GM12801 (cell line): ENCODE measurements around the gene LMCD1.

ENCODE experiments used
- TF ChIP-seq, protein P1 (sequence below): IDR thresholded peaks from one replicate; pipeline ENCODE4 v1.5.1; 2011; ENCODE audit warnings: control low read depth; ENCODE audit not compliant: insufficient read length; ENCODE audit errors: extremely low read depth

The LMCD1 gene

DNA sequence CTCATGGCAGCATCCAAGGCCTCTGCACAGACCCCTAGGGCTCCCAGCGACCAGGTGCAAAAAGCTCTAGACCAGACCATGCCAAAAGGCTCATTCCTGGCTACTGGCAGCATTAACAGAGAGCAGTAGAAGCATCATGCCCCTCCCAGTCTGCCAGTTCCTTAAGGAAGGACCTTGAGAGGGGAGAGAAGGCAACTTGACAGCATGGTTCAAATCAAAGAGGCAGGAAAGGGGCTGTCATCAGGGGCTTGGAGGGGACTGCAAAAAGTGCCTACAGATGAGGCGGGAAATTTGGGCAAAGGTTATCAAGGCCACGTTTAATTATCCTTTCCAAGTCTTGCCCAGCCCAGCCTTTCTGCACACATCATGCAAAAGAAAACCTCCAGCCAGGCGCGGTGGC lies 78.3 kb downstream of the LMCD1 start:
- TF ChIP-seq, protein P1, sequence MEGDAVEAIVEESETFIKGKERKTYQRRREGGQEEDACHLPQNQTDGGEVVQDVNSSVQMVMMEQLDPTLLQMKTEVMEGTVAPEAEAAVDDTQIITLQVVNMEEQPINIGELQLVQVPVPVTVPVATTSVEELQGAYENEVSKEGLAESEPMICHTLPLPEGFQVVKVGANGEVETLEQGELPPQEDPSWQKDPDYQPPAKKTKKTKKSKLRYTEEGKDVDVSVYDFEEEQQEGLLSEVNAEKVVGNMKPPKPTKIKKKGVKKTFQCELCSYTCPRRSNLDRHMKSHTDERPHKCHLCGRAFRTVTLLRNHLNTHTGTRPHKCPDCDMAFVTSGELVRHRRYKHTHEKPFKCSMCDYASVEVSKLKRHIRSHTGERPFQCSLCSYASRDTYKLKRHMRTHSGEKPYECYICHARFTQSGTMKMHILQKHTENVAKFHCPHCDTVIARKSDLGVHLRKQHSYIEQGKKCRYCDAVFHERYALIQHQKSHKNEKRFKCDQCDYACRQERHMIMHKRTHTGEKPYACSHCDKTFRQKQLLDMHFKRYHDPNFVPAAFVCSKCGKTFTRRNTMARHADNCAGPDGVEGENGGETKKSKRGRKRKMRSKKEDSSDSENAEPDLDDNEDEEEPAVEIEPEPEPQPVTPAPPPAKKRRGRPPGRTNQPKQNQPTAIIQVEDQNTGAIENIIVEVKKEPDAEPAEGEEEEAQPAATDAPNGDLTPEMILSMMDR, result no peak

DNA sequence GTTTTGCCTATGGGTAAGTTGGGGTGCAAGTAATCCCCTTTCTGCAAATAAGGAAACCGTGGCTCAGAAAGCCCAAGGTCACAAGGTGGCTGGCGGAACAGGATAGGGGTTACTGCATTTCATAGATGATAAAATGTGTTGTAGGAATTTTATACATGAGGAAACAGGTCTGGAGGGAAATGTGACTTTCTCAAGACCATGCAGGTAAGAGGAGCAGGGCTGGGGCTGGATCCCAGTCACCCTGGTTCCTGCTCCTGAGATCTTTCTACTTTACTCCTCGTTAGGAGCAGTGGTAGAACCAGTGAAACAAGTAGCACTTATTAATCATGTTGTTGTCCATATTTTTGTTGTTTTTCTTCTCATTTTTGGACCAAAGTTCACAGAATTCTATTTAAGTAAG lies 79.8 kb downstream of the LMCD1 start:
- TF ChIP-seq, protein P1, result no peak

DNA sequence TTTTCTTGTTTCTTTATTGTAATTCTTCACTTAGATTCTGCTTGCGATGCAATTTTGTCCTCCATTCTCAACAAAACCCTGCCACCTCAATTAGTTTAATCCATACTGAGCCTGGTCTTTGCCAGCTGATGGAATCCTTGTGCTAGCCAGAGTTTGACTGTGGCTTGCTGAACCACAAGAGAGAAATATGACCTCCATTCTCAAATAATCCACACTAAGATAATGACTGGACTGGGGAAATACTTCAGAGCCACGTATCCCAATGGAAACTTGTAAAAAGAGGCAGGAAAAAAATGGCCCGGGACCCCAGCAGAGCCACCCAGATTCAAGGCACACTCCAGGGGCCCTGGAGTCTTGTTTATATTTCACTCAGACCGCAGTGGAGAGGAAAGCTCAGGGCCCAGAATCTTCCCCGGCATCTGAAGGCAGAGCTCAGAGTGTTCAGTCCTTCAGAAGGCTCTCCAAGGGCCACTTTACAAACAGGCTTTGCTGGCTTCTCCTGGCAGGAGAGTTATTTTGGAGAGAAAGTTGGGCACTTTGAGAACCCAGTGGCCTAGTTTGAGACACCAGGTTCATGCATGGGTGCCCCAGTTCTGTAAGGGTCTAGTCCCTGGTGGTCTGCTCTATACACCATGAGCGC lies 80.3 kb downstream of the LMCD1 start:
- TF ChIP-seq, protein P1, result no peak

DNA sequence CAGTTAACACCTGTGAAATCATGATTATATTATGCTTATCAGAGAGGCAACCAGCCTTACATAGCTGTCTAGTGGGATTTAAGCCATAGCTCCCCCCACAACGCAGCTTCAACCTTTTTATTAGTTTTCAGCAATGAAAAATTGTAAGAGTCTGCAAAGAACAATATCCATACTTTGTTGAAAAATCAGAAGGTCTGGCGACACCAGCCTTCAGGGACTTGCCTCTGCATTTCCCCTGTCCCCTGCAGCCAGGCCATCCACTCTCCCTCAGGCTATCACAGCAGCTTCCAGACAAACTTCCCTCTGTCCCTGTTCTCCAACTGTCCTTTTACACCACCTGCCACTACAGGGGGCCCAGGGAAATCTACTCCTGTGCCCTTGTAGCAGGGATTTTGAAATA lies 83.0 kb downstream of the LMCD1 start:
- TF ChIP-seq, protein P1, result no peak

DNA sequence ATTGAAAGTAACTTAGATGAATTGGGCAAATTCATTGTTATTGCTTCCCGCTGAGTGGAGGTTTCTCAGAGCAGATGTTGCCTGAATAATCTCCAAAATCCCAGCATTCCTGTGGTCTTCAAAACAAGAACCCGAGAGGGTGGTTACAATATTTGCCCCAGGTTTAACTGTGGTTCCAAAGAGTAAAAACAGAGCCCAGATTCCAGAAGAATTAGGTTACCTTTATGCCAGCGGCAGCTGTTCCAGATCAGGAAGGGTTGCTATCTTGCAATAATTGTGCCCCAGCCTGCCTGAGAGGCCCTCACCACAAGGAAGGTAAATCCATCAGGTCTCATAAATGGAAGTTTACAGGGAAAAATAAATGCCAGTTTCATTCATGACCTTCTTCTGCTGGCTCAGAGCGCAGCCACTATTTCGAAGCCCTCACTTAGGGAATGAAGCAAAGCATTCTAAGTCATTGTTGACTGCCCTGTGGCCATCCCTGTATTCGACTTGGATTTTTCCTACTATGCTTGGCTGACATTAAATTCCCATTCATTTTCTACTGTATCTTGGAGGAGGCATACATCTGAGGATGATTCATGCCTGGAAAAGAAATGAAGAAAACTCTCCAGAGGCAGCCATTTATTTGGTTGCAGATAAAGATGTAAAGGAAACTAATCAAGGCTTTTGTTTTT lies 88.4 kb downstream of the LMCD1 start:
- TF ChIP-seq, protein P1, result no peak

DNA sequence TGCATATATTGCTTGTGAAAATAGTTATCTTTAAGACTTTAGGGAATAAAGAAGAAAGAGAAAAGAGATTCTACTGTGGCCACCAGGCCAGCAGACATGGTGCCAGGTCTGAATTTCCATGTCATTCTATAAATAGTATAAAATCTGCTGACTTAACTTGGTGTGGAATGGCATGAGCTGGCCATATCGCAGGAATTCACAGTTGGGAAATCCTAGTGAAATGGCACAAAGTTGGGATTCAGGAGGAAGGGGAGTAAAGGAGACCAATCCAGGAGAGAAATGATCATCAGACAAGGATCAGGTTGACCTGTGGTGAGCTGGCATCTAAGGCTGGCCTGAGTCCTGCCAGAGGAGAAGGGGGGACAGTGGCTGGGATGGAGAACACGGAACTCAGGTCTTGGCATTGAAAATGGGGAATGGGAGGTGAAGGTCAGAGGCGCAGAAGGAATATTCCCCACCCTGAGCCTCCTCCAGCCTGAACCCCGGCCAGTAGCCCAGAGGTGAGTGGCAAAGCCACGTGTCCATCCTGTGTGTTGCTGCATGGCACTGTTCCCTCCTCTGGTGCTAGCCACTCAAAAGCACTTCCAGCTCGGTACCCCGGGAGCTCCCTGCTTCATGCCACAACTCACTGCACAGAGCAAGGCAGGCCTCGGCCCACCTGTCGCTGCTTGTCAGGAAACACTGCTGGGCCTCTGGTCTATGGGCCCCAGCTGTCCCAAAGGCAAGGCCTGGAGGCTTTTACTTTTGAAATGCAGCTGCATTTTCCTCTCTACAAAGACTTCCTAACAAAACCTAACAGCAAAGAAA lies 91.6 kb downstream of the LMCD1 start:
- TF ChIP-seq, protein P1, result no peak

DNA sequence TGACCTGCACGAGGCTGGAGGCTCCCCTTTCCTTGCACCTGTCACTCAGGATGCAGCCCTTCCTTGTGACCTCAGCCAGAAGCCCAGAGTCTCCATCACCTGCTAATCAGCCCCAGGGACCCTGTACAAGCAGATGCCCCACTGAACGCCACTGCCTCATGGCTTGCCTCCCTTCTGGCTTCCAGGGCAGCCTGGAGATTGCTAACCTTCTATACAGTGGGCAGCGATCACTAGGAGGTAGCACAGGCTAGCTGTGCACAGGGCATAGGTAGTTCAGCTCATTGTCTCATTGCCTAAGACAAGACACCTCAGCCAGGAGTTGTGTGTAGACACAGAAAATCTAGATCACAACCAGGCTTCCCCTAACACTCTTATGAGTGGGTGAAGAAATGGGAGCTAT lies 93.6 kb downstream of the LMCD1 start:
- TF ChIP-seq, protein P1, result no peak
